ENCODE data around the gene BEGAIN.

BEGAIN gene

GRCh38 chr14:100587086-100587762, at the start of gene BEGAIN:
BEGAIN (minus strand) TSS chr14:100587417; CDS start chr14:100587290, 127 bp downstream.
- no peak for DNase-seq (ENCODE audit: low read depth in 2 of 2)

GRCh38 chr14:100636559-100636958, 49.3 kb upstream of the BEGAIN start:
- no peak for DNase-seq (ENCODE audit: low read depth in 2 of 2)

- DNase-seq (ENCODE audit: low read depth in 2 of 2), result no peak
Observed at GRCh38 chr14:100634026-100634425, 46.8 kb upstream of the BEGAIN start.

GRCh38 chr14:100633406-100633805, 46.2 kb upstream of the BEGAIN start:
- no peak for DNase-seq (ENCODE audit: low read depth in 2 of 2)

- DNase-seq (ENCODE audit: low read depth in 2 of 2), result no peak
Observed at GRCh38 chr14:100629696-100630095, 42.5 kb upstream of the BEGAIN start.

- DNase-seq (ENCODE audit: low read depth in 2 of 2), result no peak
Observed at GRCh38 chr14:100629098-100629497, 41.9 kb upstream of the BEGAIN start.

- no peak for DNase-seq (ENCODE audit: low read depth in 2 of 2)
Observed at GRCh38 chr14:100628225-100628624, 41.0 kb upstream of the BEGAIN start.

- DNase-seq (ENCODE audit: low read depth in 2 of 2), result no peak
Observed at GRCh38 chr14:100626614-100627013, 39.4 kb upstream of the BEGAIN start.

GRCh38 chr14:100623961-100624360, 36.7 kb upstream of the BEGAIN start:
- DNase-seq (ENCODE audit: low read depth in 2 of 2), result no peak

- DNase-seq (ENCODE audit: low read depth in 2 of 2), result no peak
Observed at GRCh38 chr14:100623557-100623956, 36.3 kb upstream of the BEGAIN start.

GRCh38 chr14:100622708-100623485, 35.7 kb upstream of the BEGAIN start:
- DNase-seq (ENCODE audit: low read depth in 2 of 2), result no peak

GRCh38 chr14:100622224-100622623, 35.0 kb upstream of the BEGAIN start:
- no peak for DNase-seq (ENCODE audit: low read depth in 2 of 2)

- DNase-seq (ENCODE audit: low read depth in 2 of 2), result no peak
Observed at GRCh38 chr14:100621806-100622205, 34.6 kb upstream of the BEGAIN start.

GRCh38 chr14:100620255-100621100, 33.3 kb upstream of the BEGAIN start:
- DNase-seq (ENCODE audit: low read depth in 2 of 2), result no peak

GRCh38 chr14:100619396-100620254, 32.4 kb upstream of the BEGAIN start:
- no peak for DNase-seq (ENCODE audit: low read depth in 2 of 2)

- DNase-seq (ENCODE audit: low read depth in 2 of 2), result no peak
Observed at GRCh38 chr14:100618763-100619320, 31.6 kb upstream of the BEGAIN start.

GRCh38 chr14:100618318-100618693, 31.1 kb upstream of the BEGAIN start:
- no peak for DNase-seq (ENCODE audit: low read depth in 2 of 2)

- no peak for DNase-seq (ENCODE audit: low read depth in 2 of 2)
Observed at GRCh38 chr14:100617410-100618317, 30.4 kb upstream of the BEGAIN start.

GRCh38 chr14:100616854-100617409, 29.7 kb upstream of the BEGAIN start:
- DNase-seq (ENCODE audit: low read depth in 2 of 2), result no peak

All from stimulated activated CD8-positive, alpha-beta memory T cell treated with anti-CD3 and anti-CD28 coated beads, Interleukin-7, amount 100 ng/mL, for 1 hour (primary cell).